TTC549 (cell line): ENCODE results near the gene CARD11.

ENCODE experiments used
- FAIRE-seq: peaks from 2 replicates; lab custom pipeline; 2012; peaks lifted over from hg19 to GRCh38; lab: Jason Lieb, UNC

The CARD11 gene

GRCh38 chr7:2905027-2905426, 138.6 kb downstream of the CARD11 start:
- no peak for FAIRE-seq

DNA sequence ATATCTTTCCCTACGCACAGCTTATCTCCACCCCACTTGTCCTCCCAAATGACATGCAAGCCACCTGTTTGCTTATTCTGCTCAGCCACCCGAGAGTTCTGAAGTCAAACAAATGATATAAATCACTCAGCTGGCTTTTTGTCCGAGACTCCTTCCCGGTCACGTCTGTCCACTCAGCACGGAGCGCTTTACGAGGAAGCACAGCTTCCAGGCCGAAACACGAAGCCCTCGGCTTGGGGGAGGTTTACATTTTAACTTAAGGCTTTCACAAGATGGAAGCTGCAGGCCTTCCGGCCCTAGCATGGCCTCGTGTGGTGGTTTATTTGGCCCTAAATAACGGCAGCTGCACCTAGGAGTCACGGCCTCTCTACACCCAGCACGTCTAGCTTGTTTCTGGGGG, 139.5 kb downstream of the CARD11 start:
- no peak for FAIRE-seq

GRCh38 chr7:2903682-2904162, 139.9 kb downstream of the CARD11 start:
- no peak for FAIRE-seq

DNA sequence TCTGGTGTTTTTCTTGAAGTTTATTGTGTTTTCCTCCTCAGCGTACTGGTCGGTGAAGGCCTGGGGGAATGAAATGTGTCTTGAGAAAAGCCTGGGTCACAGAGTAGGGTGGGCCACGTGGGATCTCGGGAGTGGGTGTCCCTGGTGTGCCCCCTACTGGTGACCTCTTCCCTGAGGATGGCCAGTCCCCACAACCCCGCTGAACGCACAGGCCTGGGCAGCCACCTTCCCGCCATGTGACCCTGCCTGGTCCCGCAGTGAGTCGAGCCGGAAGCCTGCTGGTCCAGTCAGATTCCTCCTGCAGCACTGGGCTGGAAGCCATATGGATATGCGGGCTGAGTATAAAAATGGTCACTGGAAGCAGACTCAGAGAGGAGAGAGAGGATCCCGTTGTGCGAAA, 146.6 kb downstream of the CARD11 start:
- FAIRE-seq: no peak

GRCh38 chr7:2896131-2896530, 147.5 kb downstream of the CARD11 start:
- FAIRE-seq: no peak

DNA sequence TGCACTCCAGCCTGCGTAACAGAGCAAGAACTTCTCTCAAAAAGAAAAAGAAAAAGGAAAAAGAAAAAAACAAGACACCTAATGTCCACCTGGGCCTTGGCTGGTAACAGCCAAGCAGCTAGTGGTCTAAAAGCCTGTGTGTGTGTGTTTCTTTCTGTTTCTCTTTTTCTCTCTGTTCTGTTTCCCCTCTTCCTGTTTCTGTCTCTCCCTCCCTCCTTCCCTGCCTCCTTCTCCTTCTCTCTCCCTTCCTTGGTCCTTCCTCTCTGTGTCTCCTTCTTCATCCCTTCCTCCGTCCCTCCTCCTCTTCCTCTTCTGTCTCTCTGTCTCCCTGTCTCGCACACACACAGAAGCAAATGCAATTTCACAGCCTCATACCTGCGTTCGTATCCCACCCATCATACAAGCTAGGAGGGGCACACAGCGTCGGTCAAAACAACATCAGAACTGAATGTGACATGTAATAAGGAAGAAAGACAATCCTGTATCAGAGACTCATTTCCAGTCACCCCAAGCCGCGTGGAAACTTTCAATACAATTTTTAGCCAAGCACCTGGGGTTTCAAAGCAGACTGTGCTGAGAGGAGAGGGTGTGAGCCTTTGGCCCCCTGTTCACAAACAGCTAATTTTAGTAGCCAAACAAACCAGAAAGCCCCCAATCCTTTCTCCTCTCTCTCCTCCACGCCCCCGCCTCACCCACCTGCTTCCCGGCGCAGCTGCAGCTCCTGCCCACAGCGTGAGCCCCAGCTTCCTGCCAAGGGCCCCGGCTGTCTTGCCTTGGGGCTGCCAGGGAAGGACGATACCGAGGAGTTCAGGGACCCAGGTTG, 149.3 kb downstream of the CARD11 start:
- no peak for FAIRE-seq

GRCh38 chr7:2893411-2893861, 150.2 kb downstream of the CARD11 start:
- FAIRE-seq: no peak

DNA sequence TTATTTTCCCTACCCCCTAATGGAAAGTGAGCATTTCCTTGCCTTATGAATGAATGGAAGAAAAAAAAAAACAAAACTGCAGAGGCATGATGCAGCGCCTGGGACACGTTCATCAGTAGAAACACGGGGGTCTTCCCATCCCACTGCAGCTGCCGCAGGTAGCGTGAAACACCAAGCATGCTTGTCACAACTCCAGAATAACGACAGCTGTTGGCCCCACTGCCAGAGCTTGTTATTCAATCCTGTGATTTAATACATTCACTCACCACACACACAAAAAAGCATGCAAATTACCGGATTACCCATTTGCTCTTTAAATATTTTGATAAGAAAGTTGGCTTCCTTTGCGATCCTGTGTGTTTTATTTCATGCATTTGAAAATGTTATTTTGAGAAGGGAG, 151.1 kb downstream of the CARD11 start:
- no peak for FAIRE-seq

DNA sequence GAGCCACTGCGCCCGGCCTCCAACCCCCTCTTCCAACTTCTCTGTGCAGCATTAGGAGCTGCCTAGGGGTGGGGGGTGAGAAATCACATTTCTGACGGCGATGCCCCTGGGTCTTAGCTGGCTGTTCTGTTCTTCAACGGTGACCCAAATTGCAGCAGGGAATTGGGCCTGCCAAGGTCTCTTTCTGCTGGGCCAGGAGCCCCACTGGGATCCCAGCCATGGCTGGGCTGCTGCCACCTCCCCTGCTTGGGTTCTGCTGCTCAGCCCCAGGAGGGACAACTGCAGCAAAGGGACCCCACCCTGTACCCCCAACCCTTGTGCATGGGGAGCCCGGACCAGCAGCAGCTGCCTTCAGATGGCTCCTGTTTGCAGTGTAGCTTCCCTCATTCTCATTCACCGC, 155.9 kb downstream of the CARD11 start:
- FAIRE-seq: no peak

DNA sequence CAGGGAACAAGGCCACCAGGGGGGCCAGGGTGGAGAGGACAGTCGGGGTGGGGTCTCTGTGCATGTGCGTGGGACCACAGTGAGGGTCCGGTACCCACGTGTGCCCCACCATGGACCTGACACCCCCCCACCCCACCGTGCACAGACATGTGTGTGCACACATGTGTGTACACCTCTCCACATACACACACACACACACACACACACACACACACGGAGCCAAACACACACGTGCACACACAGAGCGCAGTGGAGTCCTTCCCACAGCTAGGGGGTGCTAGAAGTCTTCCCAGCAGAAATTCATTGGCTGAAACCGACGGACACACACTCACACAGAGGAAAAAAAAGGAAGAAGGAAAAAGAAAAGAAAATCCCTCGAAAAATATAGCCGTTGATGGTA, 156.8 kb downstream of the CARD11 start:
- peak; percentile 82 for FAIRE-seq

DNA sequence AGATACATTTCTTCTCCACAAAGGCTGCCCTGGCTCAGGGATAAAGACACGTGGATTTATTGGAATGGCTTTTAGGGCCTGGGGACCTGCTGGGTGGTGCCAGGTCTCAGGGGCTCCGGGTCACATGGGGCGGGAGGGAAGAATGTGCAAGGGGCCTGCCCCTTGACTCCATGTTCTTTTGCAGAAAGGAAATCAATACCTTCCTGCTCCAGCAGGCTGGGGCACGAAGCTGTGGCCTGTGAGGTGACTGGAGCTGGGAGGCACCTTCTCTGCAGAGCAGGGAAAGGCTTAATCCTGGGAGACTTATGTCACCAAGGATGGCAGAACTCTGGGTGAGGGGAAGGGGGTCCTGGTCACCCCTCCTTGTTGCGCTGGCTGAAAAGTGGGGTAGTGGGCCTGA, 157.3 kb downstream of the CARD11 start:
- no peak for FAIRE-seq

GRCh38 chr7:2884161-2884560, 159.5 kb downstream of the CARD11 start:
- no peak for FAIRE-seq

DNA sequence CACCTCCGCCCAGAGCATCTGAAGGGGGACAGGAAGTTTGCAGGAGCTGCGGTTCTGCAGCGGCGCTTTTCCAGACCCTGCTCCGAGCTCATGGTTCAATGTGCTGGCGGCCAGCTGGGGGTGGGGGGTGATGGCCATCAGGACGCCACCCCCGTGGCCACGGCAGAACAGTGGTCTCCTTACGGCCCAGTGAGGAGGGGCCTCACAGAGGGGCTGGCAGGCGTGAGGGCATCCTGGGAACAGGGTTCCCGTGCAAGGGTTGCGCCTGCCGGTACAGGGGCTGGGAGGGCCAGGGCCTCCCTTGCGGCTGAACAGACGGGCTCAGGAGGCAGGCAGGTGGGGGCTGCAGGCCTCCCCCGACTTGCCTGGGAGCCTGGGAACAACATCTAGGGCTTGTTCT, 160.6 kb downstream of the CARD11 start:
- FAIRE-seq: no peak

- no peak for FAIRE-seq
Measured at GRCh38 chr7:2882111-2882510, 161.6 kb downstream of the CARD11 start.

- FAIRE-seq: no peak
Measured at GRCh38 chr7:2880874-2881533, 162.7 kb downstream of the CARD11 start.

GRCh38 chr7:2880051-2880450, 163.6 kb downstream of the CARD11 start:
- FAIRE-seq: no peak

DNA sequence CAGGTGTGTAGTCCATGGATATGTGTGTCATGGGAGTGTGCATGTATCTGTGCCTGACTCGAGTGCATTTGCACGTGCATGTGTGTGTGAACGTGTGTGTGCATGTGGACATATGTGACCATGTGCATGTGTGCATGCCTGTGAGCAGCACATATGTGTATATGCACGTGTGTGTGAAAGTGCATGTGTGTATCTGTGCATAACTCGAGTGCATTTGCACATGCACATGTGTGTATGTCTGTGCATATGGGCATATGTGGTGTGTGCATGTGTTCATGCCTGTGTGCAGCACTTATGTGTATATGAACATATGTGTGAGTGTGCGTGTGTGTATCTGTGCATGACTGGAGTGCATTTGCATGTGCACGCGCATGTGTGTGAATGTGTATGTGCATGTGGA, 164.3 kb downstream of the CARD11 start:
- FAIRE-seq: no peak

GRCh38 chr7:2878306-2878705, 165.4 kb downstream of the CARD11 start:
- FAIRE-seq: no peak

GRCh38 chr7:2876031-2876731, 167.5 kb downstream of the CARD11 start:
- FAIRE-seq: no peak

DNA sequence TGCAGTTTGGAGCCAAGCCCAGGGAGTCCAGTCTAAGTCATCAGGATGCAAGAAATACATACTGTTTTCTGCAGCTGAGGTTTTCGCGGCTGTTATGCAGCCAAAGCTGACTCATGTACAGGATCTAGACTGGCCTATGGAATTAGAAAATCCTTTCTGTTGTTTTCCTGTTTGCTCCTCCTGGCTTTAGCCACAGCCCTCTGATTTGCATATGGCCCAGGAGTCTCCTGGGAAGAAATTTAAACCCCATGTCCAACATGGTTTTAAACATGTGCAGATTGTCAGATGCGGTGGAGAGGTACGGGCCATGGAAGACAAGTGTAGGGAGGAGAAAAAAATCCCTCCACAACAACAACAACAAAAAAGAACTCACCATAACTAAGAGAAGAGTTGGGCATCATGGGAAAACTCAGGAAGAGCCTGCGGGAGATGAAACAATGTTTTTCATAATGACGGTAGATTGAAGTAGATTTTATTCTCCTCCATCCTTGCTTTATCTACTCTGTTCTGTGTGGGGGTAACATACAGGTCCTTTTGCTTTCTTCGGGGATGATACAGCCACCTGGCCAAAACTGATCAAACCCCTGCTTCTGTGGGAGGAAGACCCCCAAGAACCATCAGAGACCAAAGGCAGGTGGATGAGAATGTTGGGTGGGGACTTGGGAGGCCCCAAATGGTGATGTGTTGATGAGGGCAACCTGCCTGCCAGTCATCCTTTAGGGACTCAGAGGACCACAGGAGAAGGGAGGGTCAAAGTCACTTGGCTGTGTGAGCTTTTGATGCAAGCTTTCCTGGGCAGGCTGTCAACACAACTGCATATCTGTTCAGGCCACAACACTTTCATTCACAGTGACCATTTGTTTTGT, 169.7 kb downstream of the CARD11 start:
- FAIRE-seq: peak; percentile 62

GRCh38 chr7:2873146-2873545, 170.5 kb downstream of the CARD11 start:
- FAIRE-seq: no peak

GRCh38 chr7:2872296-2872874, 171.3 kb downstream of the CARD11 start:
- FAIRE-seq: no peak
